IPS-20b (cell line): ENCODE data around the gene SMIM7.
"Not testable (repeated sequence)": the region's sequence is repeated elsewhere in the genome, so short reads cannot be mapped to it uniquely, and the experiment has no call there.

Experiments
- H3K27ac ChIP-seq: one replicate; pipeline ENCODE4 v1.5.1; 2013; ENCODE audit warnings: low read length
- H3K27me3 ChIP-seq: 2 replicates; pipeline ENCODE4 v1.6.1; 2013; ENCODE audit warnings: mild to moderate bottlenecking, low read length, inconsistent platforms; ENCODE audit not compliant: insufficient read depth
- H3K36me3 ChIP-seq: 2 replicates; pipeline ENCODE4 v1.6.1; 2013; ENCODE audit warnings: low read depth, mild to moderate bottlenecking, inconsistent platforms, low read length, moderate library complexity; ENCODE audit not compliant: insufficient read depth
- H3K4me1 ChIP-seq: 2 replicates; pipeline ENCODE4 v1.6.1; 2013; ENCODE audit warnings: mild to moderate bottlenecking, control low read depth, inconsistent platforms, low read length, moderate library complexity; ENCODE audit not compliant: insufficient read depth
- H3K4me3 ChIP-seq: 2 replicates; pipeline ENCODE4 v1.5.1; 2013; ENCODE audit warnings: mild to moderate bottlenecking, low read length, inconsistent platforms
- H3K9ac ChIP-seq: 2 replicates; pipeline ENCODE4 v1.6.1; 2013; ENCODE audit warnings: low read depth, mild to moderate bottlenecking, inconsistent platforms, low read length, moderate library complexity
- H3K9me3 ChIP-seq: 2 replicates; pipeline ENCODE4 v1.6.1; 2013; ENCODE audit warnings: mild to moderate bottlenecking, low read depth, low read length, inconsistent platforms; ENCODE audit not compliant: insufficient read depth

Gene SMIM7

GRCh38 chr19:16659832-16660708 is at the start of gene SMIM7:
TSS of gene SMIM7 (minus strand) at chr19:16660144. CDS start at chr19:16660110, 34 bp downstream.
- Histone ChIP-seq H3K9me3 (no peaks in the 10 kb centered on the region), H3K4me1 (peaks cover 3% of the 10 kb centered on the region; the same call in 1 of the 2 replicates)

GRCh38 chr19:16703677-16704076 is 43.7 kb upstream of the SMIM7 start:
- Histone ChIP-seq H3K9me3 (no peaks in the 10 kb centered on the region), H3K9ac (no peak overlapping the region), H3K27ac (no peak overlapping the region), H3K36me3 (no peaks in the 10 kb centered on the region), H3K27me3 (no peaks in the 10 kb centered on the region), H3K4me3 (no peak overlapping the region), H3K4me1 (no peaks in the 10 kb centered on the region)

More at GRCh38 chr19:16659832-16660708, at the start of gene SMIM7:
- peak within 1 kb of the TSS; percentile 92 for H3K27ac ChIP-seq
- peak within 1 kb of the TSS; percentile 95 for H3K9ac ChIP-seq
- peaks cover 40% of the 10 kb centered on the region for H3K36me3 ChIP-seq
- H3K4me3 ChIP-seq = peak within 1 kb of the TSS; percentile 93
- peaks cover 16% of the 10 kb centered on the region for H3K27me3 ChIP-seq

- H3K4me1 ChIP-seq = no peaks in the 10 kb centered on the region
- H3K27me3 ChIP-seq = no peaks in the 10 kb centered on the region
- H3K9me3 ChIP-seq = no peaks in the 10 kb centered on the region
Measured at GRCh38 chr19:16702123-16702522, 42.2 kb upstream of the SMIM7 start.

GRCh38 chr19:16698914-16699313 is 39.0 kb upstream of the SMIM7 start:
- Histone ChIP-seq H3K27ac (no peak overlapping the region), H3K4me3 (no peak overlapping the region), H3K9me3 (no peaks in the 10 kb centered on the region), H3K4me1 (no peaks in the 10 kb centered on the region), H3K36me3 (no peaks in the 10 kb centered on the region), H3K27me3 (no peaks in the 10 kb centered on the region), H3K9ac (no peak overlapping the region)

More at GRCh38 chr19:16702123-16702522, 42.2 kb upstream of the SMIM7 start:
- no peak overlapping the region for H3K27ac ChIP-seq
- no peak overlapping the region for H3K9ac ChIP-seq
- H3K4me3 ChIP-seq = no peak overlapping the region
- H3K36me3 ChIP-seq = no peaks in the 10 kb centered on the region

- Histone ChIP-seq H3K9ac (no peak overlapping the region), H3K9me3 (no peaks in the 10 kb centered on the region), H3K27ac (no peak overlapping the region), H3K27me3 (no peaks in the 10 kb centered on the region), H3K4me1 (no peaks in the 10 kb centered on the region), H3K36me3 (no peaks in the 10 kb centered on the region), H3K4me3 (no peak overlapping the region)
Measured at GRCh38 chr19:16688084-16688483, 28.1 kb upstream of the SMIM7 start.

- Histone ChIP-seq H3K9me3 (no peaks in the 10 kb centered on the region), H3K27ac (no peak overlapping the region), H3K27me3 (no peaks in the 10 kb centered on the region), H3K9ac (no peak overlapping the region), H3K4me1 (no peaks in the 10 kb centered on the region), H3K36me3 (peaks cover 24% of the 10 kb centered on the region), H3K4me3 (no peak overlapping the region)
Measured at GRCh38 chr19:16684216-16684615, 24.3 kb upstream of the SMIM7 start.

GRCh38 chr19:16682539-16682938 is 22.6 kb upstream of the SMIM7 start:
- Histone ChIP-seq H3K27me3 (no peaks in the 10 kb centered on the region), H3K9me3 (no peaks in the 10 kb centered on the region), H3K4me3 (no peak overlapping the region), H3K36me3 (peaks cover 24% of the 10 kb centered on the region), H3K9ac (no peak overlapping the region), H3K4me1 (no peaks in the 10 kb centered on the region), H3K27ac (no peak overlapping the region)

- Histone ChIP-seq H3K36me3 (peaks cover 24% of the 10 kb centered on the region), H3K27ac (no peak overlapping the region), H3K27me3 (no peaks in the 10 kb centered on the region), H3K9me3 (no peaks in the 10 kb centered on the region), H3K4me3 (no peak overlapping the region), H3K4me1 (no peaks in the 10 kb centered on the region), H3K9ac (no peak overlapping the region)
Measured at GRCh38 chr19:16679811-16680210, 19.9 kb upstream of the SMIM7 start.

GRCh38 chr19:16678498-16678897 is 18.6 kb upstream of the SMIM7 start:
- Histone ChIP-seq H3K4me3 (no peak overlapping the region), H3K9me3 (no peaks in the 10 kb centered on the region), H3K4me1 (no peaks in the 10 kb centered on the region), H3K27me3 (no peaks in the 10 kb centered on the region), H3K36me3 (peaks cover 24% of the 10 kb centered on the region), H3K27ac (no peak overlapping the region), H3K9ac (no peak overlapping the region)

GRCh38 chr19:16677055-16677454 is 17.1 kb upstream of the SMIM7 start:
- Histone ChIP-seq H3K27me3 (no peaks in the 10 kb centered on the region), H3K9me3 (no peaks in the 10 kb centered on the region), H3K36me3 (peaks cover 20% of the 10 kb centered on the region)

GRCh38 chr19:16676101-16676798 is 16.3 kb upstream of the SMIM7 start:
- Histone ChIP-seq H3K27me3 (no peaks in the 10 kb centered on the region), H3K27ac (no peak overlapping the region), H3K36me3 (peaks cover 13% of the 10 kb centered on the region), H3K9ac (no peak overlapping the region), H3K9me3 (no peaks in the 10 kb centered on the region), H3K4me3 (no peak overlapping the region), H3K4me1 (no peaks in the 10 kb centered on the region)

More at GRCh38 chr19:16677055-16677454, 17.1 kb upstream of the SMIM7 start:
- Histone ChIP-seq H3K4me3 (no peak overlapping the region), H3K9ac (no peak overlapping the region), H3K27ac (no peak overlapping the region), H3K4me1 (no peaks in the 10 kb centered on the region)

GRCh38 chr19:16673839-16674238 is 13.9 kb upstream of the SMIM7 start:
- H3K4me3 ChIP-seq, H3K4me1 ChIP-seq, H3K27ac ChIP-seq, H3K9ac ChIP-seq, H3K36me3 ChIP-seq, H3K9me3 ChIP-seq, H3K27me3 ChIP-seq: not testable (repeated sequence)
